Measurements from ENCODE around the gene TM9SF2. TPM values are rescaled to one million over a fixed set of nuclear protein-coding genes. Genes with fewer than 3 reads are reported as not detected.
A peak's percentile ranks its signal among the peaks of the same experiment; 100 is the strongest.

TM9SF2 gene
- total and polyA plus RNA-seq, 2 donors from 2014 or later = 88.3 to 144 TPM

GRCh38 chr13:99572921-99573320 lies 71.6 kb downstream of the TM9SF2 start:
- no peak overlapping the region for H3K27ac ChIP-seq (ENCODE audit: low read depth in 2 of 2, low read length in 2 of 2)
- H3K9me3 ChIP-seq (ENCODE audit: control insufficient read depth in 2 of 3, insufficient read depth in 1 of 3, low read length in 3 of 3) = peaks cover 0 to 9% (median 0%) of the 10 kb centered on the region in 3 donors
- no peaks in the 10 kb centered on the region for H3K36me3 ChIP-seq (ENCODE audit: control insufficient read depth in 2 of 3, insufficient read depth in 3 of 3, low read length in 3 of 3)
- intact Hi-C loops (cut with DNase I) = no loop called here
- H3K9ac ChIP-seq (ENCODE audit: low read length in 3 of 3) = no peak overlapping the region
- FAIRE-seq (no peak), DNase-seq (peak in 2 of 5 donors; percentile 25 to 51)
- H3K4me1 ChIP-seq (ENCODE audit: control insufficient read depth in 2 of 3, insufficient read depth in 2 of 3, low read depth in 1 of 3, low read length in 3 of 3) = no peaks in the 10 kb centered on the region
- no peak overlapping the region for H3K4me3 ChIP-seq (ENCODE audit: low read length in 3 of 3)
- no peaks in the 10 kb centered on the region for H3K27me3 ChIP-seq (ENCODE audit: control insufficient read depth, insufficient read depth, low read length)
- no peak for TF ChIP-seq CTCF (IDR thresholded peaks at IDR 0.05; ENCODE audit: borderline replicate concordance, extremely low read depth, insufficient read depth)

GRCh38 chr13:99575376-99576120 lies 74.3 kb downstream of the TM9SF2 start:
- no peaks in the 10 kb centered on the region for H3K4me1 ChIP-seq (ENCODE audit: control insufficient read depth in 2 of 3, insufficient read depth in 2 of 3, low read depth in 1 of 3, low read length in 3 of 3)
- H3K27me3 ChIP-seq (ENCODE audit: control insufficient read depth, insufficient read depth, low read length) = no peaks in the 10 kb centered on the region
- H3K27ac ChIP-seq (ENCODE audit: low read depth in 2 of 2, low read length in 2 of 2) = no peak overlapping the region
- intact Hi-C loops (cut with DNase I) = no loop called here
- TF ChIP-seq CTCF (IDR thresholded peaks at IDR 0.05; ENCODE audit: borderline replicate concordance, extremely low read depth, insufficient read depth) = no peak
- no peaks in the 10 kb centered on the region for H3K36me3 ChIP-seq (ENCODE audit: control insufficient read depth in 2 of 3, insufficient read depth in 3 of 3, low read length in 3 of 3)
- H3K9ac ChIP-seq (ENCODE audit: low read length in 3 of 3) = no peak overlapping the region
- H3K9me3 ChIP-seq (ENCODE audit: control insufficient read depth in 2 of 3, insufficient read depth in 1 of 3, low read length in 3 of 3) = no peaks in the 10 kb centered on the region
- no peak for FAIRE-seq
- H3K4me3 ChIP-seq (ENCODE audit: low read length in 3 of 3) = no peak overlapping the region
- DNase-seq = no peak

- Histone ChIP-seq H3K36me3 (ENCODE audit: control insufficient read depth in 2 of 3, insufficient read depth in 3 of 3, low read length in 3 of 3) (no peaks in the 10 kb centered on the region), H3K27ac (ENCODE audit: low read depth in 2 of 2, low read length in 2 of 2) (no peak overlapping the region), H3K27me3 (ENCODE audit: control insufficient read depth, insufficient read depth, low read length) (no peaks in the 10 kb centered on the region), H3K9me3 (ENCODE audit: control insufficient read depth in 2 of 3, insufficient read depth in 1 of 3, low read length in 3 of 3) (no peaks in the 10 kb centered on the region), H3K9ac (ENCODE audit: low read length in 3 of 3) (no peak overlapping the region), H3K4me3 (ENCODE audit: low read length in 3 of 3) (no peak overlapping the region), H3K4me1 (ENCODE audit: control insufficient read depth in 2 of 3, insufficient read depth in 2 of 3, low read depth in 1 of 3, low read length in 3 of 3) (no peaks in the 10 kb centered on the region)
- peak in 3 of 5 donors; percentile 18 to 80 (median 40) for DNase-seq
- TF ChIP-seq CTCF (IDR thresholded peaks at IDR 0.05; ENCODE audit: borderline replicate concordance, extremely low read depth, insufficient read depth) = peak; percentile 26
- FAIRE-seq = peak; percentile 41
- intact Hi-C loops (cut with DNase I) = no loop called here
Measured at GRCh38 chr13:99577934-99578917, 77.0 kb downstream of the TM9SF2 start.
